GM20431 (cell line): ENCODE measurements around the gene PTEN.
"Not testable (repeated sequence)": the region's sequence is repeated elsewhere in the genome, so short reads cannot be mapped to it uniquely, and the experiment has no call there.

Experiments used
- in situ Hi-C: fragments of 300-500 bp; cut with MseI, MboI; formaldehyde crosslinking; loops from one replicate; pipeline ENCODE4 v1.15.0; 2020; ENCODE audit warnings: low sequenced_read_pairs; ENCODE audit not compliant: unreplicated experiment

Gene PTEN

GRCh38 chr10:87844837-87845623 is 18.4 kb upstream of the PTEN start:
- in situ Hi-C loops = no loop called here

GRCh38 chr10:87845624-87845998 is 17.8 kb upstream of the PTEN start:
- in situ Hi-C loops = no loop called here

- in situ Hi-C loops = no loop called here
Observed at GRCh38 chr10:87846023-87846422, 17.4 kb upstream of the PTEN start.

- in situ Hi-C loops = not testable (repeated sequence)
Observed at GRCh38 chr10:87846711-87847110, 16.7 kb upstream of the PTEN start.

DNA sequence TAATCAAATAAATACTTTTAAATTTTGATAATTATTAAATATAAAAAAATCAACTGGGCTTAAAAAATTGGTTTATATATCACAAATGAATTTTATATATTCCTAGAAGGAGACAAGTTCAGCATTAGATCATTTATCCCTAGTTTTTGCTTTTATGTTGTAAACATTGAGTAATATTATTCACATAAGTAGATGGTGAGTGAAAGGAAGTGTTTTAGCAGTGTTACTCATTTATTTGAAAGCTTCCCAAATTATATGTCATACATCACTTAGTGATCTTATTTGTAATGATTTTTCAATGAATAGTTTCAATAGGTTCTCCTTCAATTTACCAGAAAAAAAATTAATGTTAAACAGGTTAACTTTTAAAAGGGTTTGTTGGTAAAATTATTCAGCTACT is 15.9 kb upstream of the PTEN start:
- in situ Hi-C loops = no loop called here

DNA sequence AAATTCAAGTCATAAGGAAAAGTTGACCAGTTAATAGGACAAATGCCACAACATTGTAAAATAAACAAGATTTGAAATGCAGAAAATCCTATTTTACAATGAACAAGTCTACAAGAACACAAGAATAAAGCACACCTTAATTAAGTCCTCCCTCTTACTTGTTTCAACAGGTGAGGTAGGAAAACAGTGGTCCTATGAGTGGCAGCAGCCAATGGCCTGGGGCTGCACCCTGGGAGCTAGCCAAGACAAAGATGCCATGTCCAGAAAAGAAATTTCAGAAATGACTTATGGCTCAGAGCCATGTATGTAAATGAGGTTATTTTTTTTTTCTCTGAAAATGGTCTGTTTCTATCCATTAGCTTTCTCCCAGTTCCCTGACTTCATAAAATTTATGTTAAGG is 14.4 kb upstream of the PTEN start:
- in situ Hi-C loops = no loop called here

DNA sequence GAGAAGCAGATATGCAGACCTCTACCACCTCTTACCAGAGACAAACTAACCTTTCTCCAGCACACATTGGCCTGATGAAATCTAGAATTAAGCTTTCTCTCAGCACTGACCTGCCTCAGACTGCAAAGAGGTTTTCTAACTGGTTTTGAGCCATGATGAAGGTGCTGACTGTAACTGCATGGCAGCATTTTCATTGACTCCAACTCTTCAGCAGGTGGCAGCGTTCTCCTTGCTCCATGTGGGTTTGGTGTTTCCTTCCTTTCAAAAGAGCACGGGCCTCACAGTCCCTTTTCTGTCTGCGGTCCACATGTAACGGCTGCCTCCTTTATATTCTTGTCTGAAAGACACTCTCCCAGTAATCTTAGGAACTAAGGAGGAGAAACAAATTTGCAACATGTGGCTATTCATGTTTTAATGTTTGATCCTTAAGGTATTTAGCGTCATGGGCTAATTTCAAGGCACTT is 12.7 kb upstream of the PTEN start:
- in situ Hi-C loops = loop anchor here (25.0 kb wide), 1 partner anchor 237 kb away; no protein-coding TSS in a partner anchor

- in situ Hi-C loops = loop anchor here (25.0 kb wide), 1 partner anchor 235 kb away; no protein-coding TSS in a partner anchor
Observed at GRCh38 chr10:87852089-87852488, 11.3 kb upstream of the PTEN start.

DNA sequence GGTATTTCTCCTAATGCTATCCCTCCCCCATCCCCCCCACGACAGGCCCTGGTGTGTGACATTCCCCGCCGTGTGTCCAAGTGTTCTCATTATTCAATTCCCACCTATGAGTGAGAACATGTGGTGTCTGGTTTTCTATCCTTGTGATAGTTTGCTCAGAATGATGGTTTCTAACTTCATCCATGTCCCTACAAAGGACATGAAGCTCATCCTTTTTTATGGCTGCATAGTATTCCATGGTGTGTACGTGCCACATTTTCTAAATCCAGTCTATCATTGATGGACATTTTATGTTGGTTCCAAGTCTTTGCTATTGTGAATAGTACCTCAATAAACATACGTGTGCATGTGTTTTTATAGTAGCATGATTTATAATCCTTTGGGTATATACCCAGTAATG is 8.2 kb upstream of the PTEN start:
- in situ Hi-C loops = loop anchor here (25.0 kb wide), 1 partner anchor 232 kb away; no protein-coding TSS in a partner anchor

DNA sequence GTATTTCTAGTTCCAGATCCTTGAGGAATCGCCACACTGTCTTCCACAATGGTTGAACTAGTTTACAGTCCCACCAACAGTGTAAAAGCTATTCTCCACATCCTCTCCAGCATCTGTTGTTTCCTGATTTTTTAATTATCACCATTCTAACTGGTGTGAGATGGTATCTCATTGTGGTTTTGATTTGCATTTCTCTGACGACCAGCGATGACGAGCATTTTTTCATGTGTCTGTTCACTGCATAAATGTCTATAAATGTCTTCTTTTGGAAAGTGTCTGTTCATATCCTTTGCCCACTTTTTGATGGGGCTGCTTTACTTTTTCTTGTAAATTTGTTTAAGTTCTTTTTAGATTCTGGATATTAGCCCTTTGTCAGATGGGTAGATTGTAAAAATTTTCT is 7.8 kb upstream of the PTEN start:
- in situ Hi-C loops = loop anchor here (25.0 kb wide), 1 partner anchor 232 kb away; no protein-coding TSS in a partner anchor

DNA sequence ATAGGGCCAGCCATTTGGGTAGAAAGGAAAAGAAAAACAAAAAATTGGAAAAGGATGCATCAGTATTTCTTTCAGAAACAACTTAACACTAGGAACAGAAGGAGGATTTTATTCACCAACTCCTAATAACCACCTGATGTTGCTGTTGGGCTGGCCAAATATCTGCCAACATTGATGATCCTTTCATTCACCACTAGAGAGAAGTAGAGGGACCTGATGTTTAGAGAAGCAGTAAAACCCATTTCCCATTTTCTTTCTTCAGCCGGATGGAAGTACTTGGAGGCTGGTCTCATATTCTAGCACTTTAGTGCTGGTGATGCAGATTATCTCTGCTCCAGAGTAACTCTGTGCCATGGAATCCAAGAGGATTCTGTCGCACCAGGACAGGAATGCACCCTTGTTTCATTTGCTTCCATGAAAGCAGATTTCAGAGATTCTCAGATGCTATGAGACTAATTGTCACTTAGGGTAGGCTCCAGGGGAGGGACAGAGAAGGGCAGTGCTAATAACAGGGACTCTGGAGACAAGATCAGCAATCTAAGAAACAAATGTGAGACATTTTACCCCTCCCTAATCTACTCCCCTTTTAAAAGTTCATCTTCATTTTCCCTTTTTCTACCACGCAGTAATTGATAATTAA is 3.1 kb upstream of the PTEN start:
- in situ Hi-C loops = loop anchor here (10.0 to 25.0 kb wide), 2 partner anchors 227 to 695 kb away; no protein-coding TSS in a partner anchor

GRCh38 chr10:87860816-87861403 is 2.5 kb upstream of the PTEN start:
- in situ Hi-C loops = loop anchor here (10.0 to 25.0 kb wide), 2 partner anchors 226 to 694 kb away; no protein-coding TSS in a partner anchor

DNA sequence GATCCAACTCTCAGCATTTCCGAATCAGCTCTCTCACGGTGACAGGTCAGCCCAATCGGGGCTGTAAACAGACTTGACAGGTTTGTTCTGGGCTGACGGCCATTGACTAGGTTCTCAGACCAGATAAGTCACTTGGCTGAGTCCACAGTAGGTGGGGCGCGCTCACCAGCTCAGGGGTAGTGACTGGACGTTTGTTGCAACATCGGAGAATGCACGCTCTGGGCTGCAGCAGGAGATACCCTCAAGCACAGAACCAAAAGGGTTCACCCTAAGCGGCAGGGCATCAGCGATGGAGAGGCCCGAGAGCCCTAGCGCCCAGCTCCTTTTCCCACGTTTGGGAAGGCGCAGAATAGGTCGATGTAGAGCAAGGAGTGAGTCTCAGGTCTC is 1.9 kb upstream of the PTEN start:
- in situ Hi-C loops = loop anchor here (10.0 to 25.0 kb wide), 2 partner anchors 226 to 693 kb away; no protein-coding TSS in a partner anchor

- in situ Hi-C loops = loop anchor here (10.0 to 25.0 kb wide), 2 partner anchors 225 to 693 kb away; no protein-coding TSS in a partner anchor
Observed at GRCh38 chr10:87861953-87862678, 1.3 kb upstream of the PTEN start.

DNA sequence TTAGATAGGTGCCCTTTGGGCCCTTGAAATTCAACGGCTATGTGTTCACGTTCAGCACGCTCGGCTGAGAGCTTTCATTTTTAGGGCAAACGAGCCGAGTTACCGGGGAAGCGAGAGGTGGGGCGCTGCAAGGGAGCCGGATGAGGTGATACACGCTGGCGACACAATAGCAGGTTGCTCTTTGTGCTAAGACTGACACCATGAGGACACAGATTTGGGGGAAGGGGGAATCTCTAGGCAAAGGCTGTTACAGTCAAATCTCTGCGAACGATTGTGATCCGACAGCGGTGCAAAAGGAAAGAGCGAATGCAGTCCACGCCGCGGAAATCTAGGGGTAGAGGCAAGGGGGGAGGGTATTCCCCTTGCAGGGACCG is 759 bp upstream of the PTEN start:
- in situ Hi-C loops = loop anchor here (10.0 to 25.0 kb wide), 2 partner anchors 225 to 692 kb away; no protein-coding TSS in a partner anchor

- in situ Hi-C loops = loop anchor here (10.0 to 25.0 kb wide), 2 partner anchors 223 to 691 kb away; no protein-coding TSS in a partner anchor
Observed at GRCh38 chr10:87863951-87864495, 598 bp downstream of the PTEN start.

DNA sequence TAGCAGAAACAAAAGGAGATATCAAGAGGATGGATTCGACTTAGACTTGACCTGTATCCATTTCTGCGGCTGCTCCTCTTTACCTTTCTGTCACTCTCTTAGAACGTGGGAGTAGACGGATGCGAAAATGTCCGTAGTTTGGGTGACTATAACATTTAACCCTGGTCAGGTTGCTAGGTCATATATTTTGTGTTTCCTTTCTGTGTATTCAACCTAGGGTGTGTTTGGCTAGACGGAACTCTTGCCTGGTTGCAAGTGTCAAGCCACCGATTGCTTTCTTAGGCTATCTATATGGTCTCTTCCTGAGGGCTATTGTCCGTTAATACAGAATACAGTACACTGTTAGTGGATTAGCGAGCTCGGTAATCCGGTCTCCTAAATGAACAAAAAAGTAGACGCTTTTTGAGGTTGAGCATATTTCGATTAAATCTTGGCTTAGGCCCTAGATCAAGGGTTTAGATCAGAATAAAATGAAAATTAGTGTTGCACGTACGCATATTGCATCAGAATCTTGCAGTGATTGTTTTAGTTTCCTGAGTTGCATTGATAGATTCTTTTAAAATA is 1.2 kb downstream of the PTEN start:
- in situ Hi-C loops = loop anchor here (10.0 to 25.0 kb wide), 2 partner anchors 223 to 690 kb away; no protein-coding TSS in a partner anchor

GRCh38 chr10:87865241-87865881 is 1.9 kb downstream of the PTEN start:
- in situ Hi-C loops = loop anchor here (10.0 to 25.0 kb wide), 2 partner anchors 222 to 689 kb away; no protein-coding TSS in a partner anchor
